GM12865 (cell line): Measurements from ENCODE around the gene WNT6.

Experiments
- DNase-seq: peaks from one replicate; pipeline ENCODE4 v3.0.0; 2010; ENCODE audit warnings: low read depth
- H3K4me3 ChIP-seq: 2 replicates; pipeline ENCODE4 v1.5.1; 2011; ENCODE audit warnings: mild to moderate bottlenecking, low read depth, low read length, control low read depth
- CTCF ChIP-seq: IDR thresholded peaks from 2 replicates; pipeline ENCODE4 v1.5.1; 2011; ENCODE audit warnings: low read length, control low read depth, low read depth, inconsistent platforms; ENCODE audit not compliant: insufficient read depth; ENCODE audit errors: missing control alignments

The WNT6 gene

GRCh38 chr2:218850796-218851195 lies 8.8 kb upstream of the WNT6 start:
- TF ChIP-seq CTCF = no peak
- DNase-seq = no peak
- no peak overlapping the region for H3K4me3 ChIP-seq

GRCh38 chr2:218851286-218851685 lies 8.3 kb upstream of the WNT6 start:
- no peak overlapping the region for H3K4me3 ChIP-seq
- DNase-seq = no peak
- TF ChIP-seq CTCF = no peak

GRCh38 chr2:218852911-218853667 lies 6.5 kb upstream of the WNT6 start:
- TF ChIP-seq CTCF = peak; percentile 74
- DNase-seq = peak; percentile 76
- H3K4me3 ChIP-seq = no peak overlapping the region

DNA sequence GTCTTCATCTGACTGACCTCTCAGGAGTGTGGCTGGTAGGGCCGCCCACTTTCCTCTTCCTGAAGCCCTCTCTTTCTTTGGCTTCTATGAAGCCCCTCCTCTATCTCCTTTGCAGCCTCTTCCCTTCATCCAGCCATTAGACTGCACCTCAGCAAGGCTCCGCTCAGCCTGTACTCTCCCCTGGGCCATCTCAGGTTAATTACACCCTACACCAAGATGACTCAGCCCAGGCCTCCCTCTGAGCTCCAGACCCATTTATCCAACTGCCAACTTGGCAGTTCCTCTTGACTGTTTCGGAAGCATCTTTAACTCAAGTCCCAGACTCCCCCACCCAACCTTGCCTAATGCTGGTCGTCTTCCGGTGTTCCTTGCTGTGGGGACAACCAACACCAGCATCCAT lies 5.8 kb upstream of the WNT6 start:
- DNase-seq = no peak
- TF ChIP-seq CTCF = no peak

DNA sequence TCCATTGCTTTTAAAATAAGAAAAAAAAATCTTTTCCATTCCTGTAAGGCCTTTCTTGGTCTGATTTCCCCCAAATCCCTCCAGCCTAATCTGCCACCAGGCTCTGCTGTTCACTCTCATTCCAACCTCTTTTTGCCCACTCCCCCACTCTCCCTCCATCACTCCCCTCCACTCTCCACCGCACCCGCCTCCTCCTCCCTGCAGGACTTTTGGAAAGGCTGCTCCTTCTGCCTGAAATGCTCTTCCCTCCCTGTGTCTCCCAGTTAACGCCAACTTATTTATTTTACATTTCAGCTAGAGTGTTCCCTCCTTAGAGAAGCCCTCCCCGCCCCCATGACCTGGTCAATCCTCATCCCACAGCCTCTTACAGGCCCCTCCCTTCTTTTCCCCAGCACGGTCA lies 4.7 kb upstream of the WNT6 start:
- DNase-seq = no peak
- no peak for TF ChIP-seq CTCF
- H3K4me3 ChIP-seq = no peak overlapping the region

More for the DNA sequence above, 5.8 kb upstream of the WNT6 start:
- H3K4me3 ChIP-seq = no peak overlapping the region

DNA sequence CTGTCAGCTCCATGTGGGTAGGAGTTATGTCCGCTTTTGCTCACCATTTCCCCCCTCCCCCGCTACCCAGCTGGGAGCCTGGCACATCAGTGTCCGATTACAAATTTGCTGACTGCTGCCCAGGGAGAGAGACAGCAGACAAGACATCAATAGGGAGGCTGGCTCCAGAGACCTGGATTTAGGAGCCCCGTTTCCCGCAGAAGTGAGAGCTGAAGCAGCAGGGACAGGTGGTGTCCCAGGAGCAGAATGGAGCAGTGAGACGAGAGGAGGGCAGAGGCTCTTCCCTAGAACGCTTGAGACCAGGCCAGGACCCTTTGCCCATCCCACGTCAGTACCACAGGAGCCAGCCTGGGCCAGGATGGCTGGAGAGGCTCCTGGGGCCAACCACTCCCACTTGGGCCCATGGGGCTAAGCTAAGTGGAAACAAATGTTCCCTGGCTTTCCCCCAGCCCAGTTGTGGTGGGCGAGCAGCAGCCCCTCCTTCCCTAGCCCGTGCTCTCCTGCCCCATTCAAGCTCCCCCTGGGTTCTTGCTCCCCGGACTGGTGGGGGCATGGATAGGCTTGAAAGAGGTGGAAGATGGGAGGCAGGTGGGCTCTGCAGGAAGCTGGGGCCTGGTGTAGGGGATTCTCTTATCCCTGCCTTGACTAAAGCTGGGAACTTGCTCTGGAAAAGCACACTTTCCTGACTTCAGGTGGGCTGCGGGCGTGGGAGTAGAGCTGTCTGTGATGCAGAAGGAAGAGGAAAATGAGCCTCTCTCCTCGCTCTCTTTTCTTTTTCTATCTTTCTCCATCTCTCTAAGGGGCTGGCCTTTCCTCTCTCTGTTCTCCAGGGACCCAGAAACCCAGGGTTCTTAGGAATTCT lies 4.1 kb upstream of the WNT6 start:
- no peak for DNase-seq
- no peak overlapping the region for H3K4me3 ChIP-seq
- no peak for TF ChIP-seq CTCF
